Vagina (tissue), 2 donors: Measurements from ENCODE around the gene THSD7A.

Source experiments
- CTCF ChIP-seq, 3 experiments: fragments of 450-650 bp in 2 of 3; fragments of 200-600 bp in 1 of 3; sonication (generic) in 1 of 3; IDR thresholded peaks; one replicate each; pipeline ENCODE4 v1.5.1; 2017 to 2019; ENCODE audit warnings: antibody characterized with exemption in 3 of 3, mild to moderate bottlenecking in 2 of 3, moderate library complexity in 2 of 3
- POLR2A ChIP-seq, 2 donors: fragments of 450-650 bp; IDR thresholded peaks; one replicate each; pipeline ENCODE4 v1.6.1; 2017; ENCODE audit warnings: antibody characterized with exemption in 2 of 2, mild to moderate bottlenecking in 2 of 2, moderate library complexity in 2 of 2
- POLR2AphosphoS5 ChIP-seq, 2 donors: sonication (generic); formaldehyde crosslinking; IDR thresholded peaks; one replicate each; pipeline ENCODE4 v1.9.0; 2017; ENCODE audit warnings: antibody characterized with exemption in 2 of 2, mild to moderate bottlenecking in 2 of 2, low read depth in 1 of 2; ENCODE audit not compliant: insufficient read depth in 1 of 2

- TF ChIP-seq POLR2A (IDR thresholded peaks at IDR 0.05) (no peak), CTCF (IDR thresholded peaks at IDR 0.05) (no peak), POLR2AphosphoS5 (IDR thresholded peaks at IDR 0.05; ENCODE audit: insufficient read depth in 1 of 2, low read depth in 1 of 2) (no peak)
Observed at GRCh38 chr7:11374629-11375028, 457.4 kb downstream of the THSD7A start.
